ENCODE data around the gene TMEM63B.
"Not testable (repeated sequence)": the region's sequence is repeated elsewhere in the genome, so short reads cannot be mapped to it uniquely, and the experiment has no call there.

Gene TMEM63B

GRCh38 chr6:44144536-44144935 lies 17.2 kb downstream of the TMEM63B start:
- not testable (repeated sequence) for DNase-seq (ENCODE audit: low read depth in 2 of 2)

- no peak for DNase-seq (ENCODE audit: low read depth in 2 of 2)
Observed at GRCh38 chr6:44145839-44146238, 18.5 kb downstream of the TMEM63B start.

- no peak for DNase-seq (ENCODE audit: low read depth in 2 of 2)
Observed at GRCh38 chr6:44146685-44147084, 19.3 kb downstream of the TMEM63B start.

- no peak for DNase-seq (ENCODE audit: low read depth in 2 of 2)
Observed at GRCh38 chr6:44147256-44147655, 19.9 kb downstream of the TMEM63B start.

- no peak for DNase-seq (ENCODE audit: low read depth in 2 of 2)
Observed at GRCh38 chr6:44148306-44148705, 21.0 kb downstream of the TMEM63B start.

- no peak for DNase-seq (ENCODE audit: low read depth in 2 of 2)
Observed at GRCh38 chr6:44149369-44150012, 22.1 kb downstream of the TMEM63B start.

GRCh38 chr6:44150317-44150917 lies 23.1 kb downstream of the TMEM63B start:
- no peak for DNase-seq (ENCODE audit: low read depth in 2 of 2)

- peak; percentile 63 to 83 for DNase-seq (ENCODE audit: low read depth in 2 of 2)
Observed at GRCh38 chr6:44151348-44152108, 24.2 kb downstream of the TMEM63B start.

- DNase-seq (ENCODE audit: low read depth in 2 of 2): no peak
Observed at GRCh38 chr6:44152109-44152461, 24.7 kb downstream of the TMEM63B start.

GRCh38 chr6:44152533-44152932 lies 25.2 kb downstream of the TMEM63B start:
- no peak for DNase-seq (ENCODE audit: low read depth in 2 of 2)

- no peak for DNase-seq (ENCODE audit: low read depth in 2 of 2)
Observed at GRCh38 chr6:44154067-44154466, 26.7 kb downstream of the TMEM63B start.

- DNase-seq (ENCODE audit: low read depth in 2 of 2): no peak
Observed at GRCh38 chr6:44156494-44157151, 29.3 kb downstream of the TMEM63B start.

- no peak for DNase-seq (ENCODE audit: low read depth in 2 of 2)
Observed at GRCh38 chr6:44157152-44157521, 29.8 kb downstream of the TMEM63B start.

- DNase-seq (ENCODE audit: low read depth in 2 of 2): no peak
Observed at GRCh38 chr6:44158770-44159228, 31.4 kb downstream of the TMEM63B start, which contains the start of gene CAPN11. Gene CAPN11, plus strand, starts transcription at chr6:44158820. Its CDS starts 29 bp downstream, at chr6:44158849.

GRCh38 chr6:44161997-44162338 lies 34.6 kb downstream of the TMEM63B start:
- no peak for DNase-seq (ENCODE audit: low read depth in 2 of 2)

GRCh38 chr6:44162876-44163625 lies 35.7 kb downstream of the TMEM63B start:
- no peak for DNase-seq (ENCODE audit: low read depth in 2 of 2)

GRCh38 chr6:44166116-44166515 lies 38.8 kb downstream of the TMEM63B start:
- DNase-seq (ENCODE audit: low read depth in 2 of 2): no peak

GRCh38 chr6:44166591-44167184 lies 39.3 kb downstream of the TMEM63B start:
- DNase-seq (ENCODE audit: low read depth in 2 of 2): no peak

GRCh38 chr6:44167567-44167966 lies 40.2 kb downstream of the TMEM63B start:
- no peak for DNase-seq (ENCODE audit: low read depth in 2 of 2)

- no peak for DNase-seq (ENCODE audit: low read depth in 2 of 2)
Observed at GRCh38 chr6:44169154-44169553, 41.8 kb downstream of the TMEM63B start.

GRCh38 chr6:44169886-44170570 lies 42.7 kb downstream of the TMEM63B start:
- DNase-seq (ENCODE audit: low read depth in 2 of 2): no peak

All from stimulated activated CD8-positive, alpha-beta memory T cell treated with anti-CD3 and anti-CD28 coated beads, Interleukin-2, amount 100 ng/mL, for 48 hours (primary cell).